Lung (tissue), 12 donors: ENCODE results near the gene IGLL5. TPM values are rescaled to one million over a fixed set of nuclear protein-coding genes. Genes with fewer than 3 reads are reported as not detected.

Experiments used
- ATAC-seq: fragments of 200-7000 bp; cut with Tn5 transposase; one replicate; pipeline ENCODE4 v1.9.1; 2020; ENCODE audit warnings: moderate number of reproducible peaks; ENCODE audit not compliant: insufficient read depth, low FRiP score
- DNase-seq, 3 donors: peaks; one replicate each; pipeline ENCODE4 v3.0.0-alpha.2; 2013 to 2017
- H3K27ac ChIP-seq, 2 donors: one replicate each; pipeline ENCODE4 v1.5.1; 2013; ENCODE audit warnings: mild to moderate bottlenecking in 2 of 2, moderate library complexity in 2 of 2, control low read depth in 1 of 2, inconsistent platforms in 1 of 2, low read depth in 1 of 2, low read length in 1 of 2
- H3K27me3 ChIP-seq, 3 donors: one replicate each; pipeline ENCODE4 v1.5.1; 2013; ENCODE audit warnings: low read length in 2 of 3; ENCODE audit not compliant: control insufficient read depth in 3 of 3, insufficient read depth in 3 of 3
- H3K36me3 ChIP-seq, 4 donors: one replicate each; pipeline ENCODE4 v1.5.1; 2013; ENCODE audit warnings: low read length in 4 of 4, mild to moderate bottlenecking in 1 of 4, moderate library complexity in 1 of 4; ENCODE audit not compliant: control insufficient read depth in 4 of 4, insufficient read depth in 4 of 4
- H3K4me1 ChIP-seq, 5 donors: one replicate each; pipeline ENCODE4 v1.5.1; 2013; ENCODE audit warnings: low read length in 5 of 5, mild to moderate bottlenecking in 2 of 5, moderate library complexity in 1 of 5; ENCODE audit not compliant: control insufficient read depth in 5 of 5, insufficient read depth in 5 of 5
- H3K4me3 ChIP-seq: one replicate; pipeline ENCODE4 v1.5.1; 2013; ENCODE audit warnings: mild to moderate bottlenecking, control low read depth, moderate library complexity
- H3K9ac ChIP-seq, 2 donors: one replicate each; pipeline ENCODE4 v1.5.1; 2013; ENCODE audit warnings: low read length in 2 of 2, control low read depth in 1 of 2; ENCODE audit not compliant: insufficient read depth in 1 of 2
- H3K9me3 ChIP-seq, 4 donors: one replicate each; pipeline ENCODE4 v1.5.1; 2013; ENCODE audit warnings: low read length in 3 of 4, mild to moderate bottlenecking in 1 of 4, moderate library complexity in 1 of 4; ENCODE audit not compliant: control insufficient read depth in 4 of 4, insufficient read depth in 3 of 4
- WGBS, 2 donors: extraction: QIAGEN DNeasy Blood & Tissue Kit; methylation state at CpG; one replicate each; pipeline ENCODE4 v1.1.7; 2013; 5-methylcytosine and 5-hydroxymethylcytosine counted together
- polyA plus RNA-seq, 2 donors: library from polyadenylated mRNA; stranded (reverse); fragments of 200-250 nt; gene quantifications; one replicate each; pipeline ENCODE4 v1.2.1, GENCODE V29; 2013
- total RNA-seq, 2 donors: library from RNA; depleted of rRNA in 1 of 2; stranded (reverse); fragments of >200 nt in 1 of 2; gene quantifications; one replicate each; pipeline ENCODE4 v1.2.1, GENCODE V29; 2014 to 2021
- TF ChIP-seq, protein P1 (sequence below): IDR thresholded peaks from 2 replicates; pipeline ENCODE4 v1.5.1; 2012; ENCODE audit warnings: mild to moderate bottlenecking; ENCODE audit errors: control extremely low read depth, extremely low read depth
- donor health status: control.
- donor health status: control.
- donor health status: Bipolar disorder and iron deficiency.
- donor health status: healthy.
- donor health status: DM: yes; HTN: yes; CAD: no.

Gene IGLL5
- total and polyA plus RNA-seq, 4 donors: 5.4 to 21.5 (median 11.3) TPM

DNA sequence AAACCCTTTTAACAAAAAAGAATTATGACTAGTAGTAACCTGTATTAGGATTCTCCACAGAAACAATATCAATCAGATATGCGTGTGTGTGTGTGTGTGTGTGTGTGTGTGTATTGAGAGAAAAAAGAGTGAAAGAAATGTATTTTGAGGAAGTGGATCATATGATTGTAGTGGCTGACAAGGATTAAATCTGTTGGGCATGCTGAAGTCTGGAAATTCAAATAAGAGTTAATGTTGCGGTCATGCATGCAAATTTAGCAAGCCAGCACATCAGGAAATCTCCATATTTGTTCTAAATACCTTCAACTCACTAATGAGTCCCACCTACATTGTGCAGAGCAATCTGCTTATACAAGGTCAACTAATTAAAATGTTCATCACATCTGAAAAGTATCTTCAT is 46.8 kb upstream of the IGLL5 start:
- ATAC-seq: no peak
- DNase-seq: no peak
- Histone ChIP-seq H3K4me3 (no peak overlapping the region), H3K9me3 (peaks cover 0 to 2% (median 0%) of the 10 kb centered on the region in 4 donors), H3K27me3 (no peaks in the 10 kb centered on the region), H3K9ac (no peak overlapping the region), H3K27ac (no peak overlapping the region), H3K4me1 (no peaks in the 10 kb centered on the region), H3K36me3 (no peaks in the 10 kb centered on the region)
- TF ChIP-seq, protein P1, sequence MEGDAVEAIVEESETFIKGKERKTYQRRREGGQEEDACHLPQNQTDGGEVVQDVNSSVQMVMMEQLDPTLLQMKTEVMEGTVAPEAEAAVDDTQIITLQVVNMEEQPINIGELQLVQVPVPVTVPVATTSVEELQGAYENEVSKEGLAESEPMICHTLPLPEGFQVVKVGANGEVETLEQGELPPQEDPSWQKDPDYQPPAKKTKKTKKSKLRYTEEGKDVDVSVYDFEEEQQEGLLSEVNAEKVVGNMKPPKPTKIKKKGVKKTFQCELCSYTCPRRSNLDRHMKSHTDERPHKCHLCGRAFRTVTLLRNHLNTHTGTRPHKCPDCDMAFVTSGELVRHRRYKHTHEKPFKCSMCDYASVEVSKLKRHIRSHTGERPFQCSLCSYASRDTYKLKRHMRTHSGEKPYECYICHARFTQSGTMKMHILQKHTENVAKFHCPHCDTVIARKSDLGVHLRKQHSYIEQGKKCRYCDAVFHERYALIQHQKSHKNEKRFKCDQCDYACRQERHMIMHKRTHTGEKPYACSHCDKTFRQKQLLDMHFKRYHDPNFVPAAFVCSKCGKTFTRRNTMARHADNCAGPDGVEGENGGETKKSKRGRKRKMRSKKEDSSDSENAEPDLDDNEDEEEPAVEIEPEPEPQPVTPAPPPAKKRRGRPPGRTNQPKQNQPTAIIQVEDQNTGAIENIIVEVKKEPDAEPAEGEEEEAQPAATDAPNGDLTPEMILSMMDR: no peak
- 21 to 53% methylated on average over 2 of the region's 2 CpGs for WGBS, 2 donors

DNA sequence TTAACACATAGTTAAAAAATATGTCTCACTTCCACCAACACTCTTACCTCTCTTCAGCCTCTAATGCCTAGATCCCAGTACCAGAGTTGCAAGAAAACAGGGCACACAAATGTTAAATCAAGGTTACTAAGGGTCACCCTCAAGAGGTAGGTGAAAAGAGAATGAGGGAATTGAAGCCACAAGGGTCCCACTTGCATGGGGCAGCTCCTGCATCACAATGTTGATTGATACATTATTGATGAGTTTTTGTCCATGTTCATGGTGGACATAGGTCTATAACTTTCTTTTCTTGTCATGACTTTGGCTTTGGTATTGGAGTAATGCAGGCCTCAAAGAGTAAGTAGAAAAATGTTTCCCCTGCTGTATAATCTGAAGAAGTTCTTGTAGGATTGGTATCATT is 46.0 kb upstream of the IGLL5 start:
- DNase-seq: no peak
- no peak overlapping the region for H3K9ac ChIP-seq
- no peak for ATAC-seq
- H3K9me3 ChIP-seq: peaks cover 0 to 2% (median 0%) of the 10 kb centered on the region in 4 donors
- no peaks in the 10 kb centered on the region for H3K36me3 ChIP-seq
- H3K27me3 ChIP-seq: no peaks in the 10 kb centered on the region
- no peak overlapping the region for H3K27ac ChIP-seq
- H3K4me1 ChIP-seq: no peaks in the 10 kb centered on the region
- TF ChIP-seq, protein P1: no peak
- no peak overlapping the region for H3K4me3 ChIP-seq

DNA sequence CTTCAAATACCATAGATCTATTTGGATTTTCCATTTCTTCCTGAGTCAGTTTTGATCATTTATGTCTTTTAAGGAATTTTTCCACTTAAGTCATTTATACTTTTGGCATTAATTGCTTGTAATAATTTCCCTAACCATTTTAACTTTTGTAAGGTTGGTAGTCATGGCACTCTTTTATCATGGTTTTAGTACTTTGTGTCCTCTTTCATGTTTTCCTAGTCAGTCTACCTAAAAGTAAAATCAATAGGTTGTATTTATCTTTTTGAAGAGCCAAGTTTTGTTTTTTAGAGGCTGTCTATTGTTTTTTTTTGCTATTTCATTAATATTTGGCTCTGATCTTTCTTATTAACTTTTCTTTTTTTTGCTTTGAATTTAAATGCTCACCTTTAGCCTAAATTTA is 45.5 kb upstream of the IGLL5 start:
- no peak overlapping the region for H3K9ac ChIP-seq
- no peak overlapping the region for H3K27ac ChIP-seq
- TF ChIP-seq, protein P1: no peak

DNA sequence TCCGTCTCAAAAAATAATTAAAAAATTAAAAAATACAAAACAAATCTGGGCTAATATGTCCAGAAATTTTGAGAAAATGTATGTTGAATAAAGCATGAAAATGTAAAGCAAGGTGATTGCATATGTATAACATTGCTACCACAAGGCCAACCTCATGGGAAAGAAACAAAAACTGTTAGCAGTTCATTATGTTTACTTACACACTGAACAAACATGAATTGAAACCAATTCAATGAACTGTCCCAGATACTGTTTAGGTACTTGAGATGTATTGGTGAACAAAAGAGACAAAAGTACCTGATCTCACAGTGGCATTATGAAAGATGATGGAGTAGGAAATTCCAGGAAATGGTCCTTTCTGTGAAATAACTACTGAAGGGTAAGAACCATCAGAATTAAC is 43.8 kb upstream of the IGLL5 start:
- H3K9ac ChIP-seq: no peak overlapping the region
- ATAC-seq: no peak
- no peaks in the 10 kb centered on the region for H3K36me3 ChIP-seq
- H3K9me3 ChIP-seq: peaks cover 0 to 2% (median 0%) of the 10 kb centered on the region in 4 donors
- H3K4me3 ChIP-seq: no peak overlapping the region
- H3K27ac ChIP-seq: no peak overlapping the region
- DNase-seq: no peak
- TF ChIP-seq, protein P1: no peak
- H3K27me3 ChIP-seq: no peaks in the 10 kb centered on the region
- WGBS, 2 donors: 96 to 97% methylated on average over 1 of the region's 1 CpG
- no peaks in the 10 kb centered on the region for H3K4me1 ChIP-seq

More for the DNA sequence above, 45.5 kb upstream of the IGLL5 start:
- no peaks in the 10 kb centered on the region for H3K4me1 ChIP-seq
- DNase-seq (no peak), ATAC-seq (no peak)
- H3K36me3 ChIP-seq: no peaks in the 10 kb centered on the region
- H3K4me3 ChIP-seq: no peak overlapping the region
- H3K27me3 ChIP-seq: no peaks in the 10 kb centered on the region
- H3K9me3 ChIP-seq: peaks cover 0 to 2% (median 0%) of the 10 kb centered on the region in 4 donors
